MM.1S (cell line): ENCODE data around the gene SERPINA3.

Experiments used
- DNase-seq: peaks from one replicate; pipeline ENCODE4 v3.0.0-alpha.2; 2015
- H2AFZ ChIP-seq: fragments of 300-600 bp; sonication (generic); 2 replicates; pipeline ENCODE4 v1.6.0; 2016; ENCODE audit warnings: antibody characterized with exemption, low read length
- H3F3A ChIP-seq: fragments of 300-600 bp; sonication (generic); 2 replicates; pipeline ENCODE4 v1.6.1; 2016; ENCODE audit warnings: mild to moderate bottlenecking, antibody characterized with exemption, low read length, moderate library complexity, mixed read lengths; ENCODE audit not compliant: insufficient read depth
- H3K27ac ChIP-seq: fragments of 300-600 bp; sonication (generic); 2 replicates; pipeline ENCODE4 v1.5.1; 2016; ENCODE audit warnings: mild to moderate bottlenecking, low read length
- H3K27me3 ChIP-seq: fragments of 300-600 bp; sonication (generic); replicated peaks from 2 replicates; pipeline ENCODE4 v1.6.0; 2016; ENCODE audit warnings: low read length; ENCODE audit not compliant: insufficient read depth
- H3K36me3 ChIP-seq: fragments of 300-600 bp; sonication (generic); replicated peaks from 2 replicates; pipeline ENCODE4 v1.6.1; 2016; ENCODE audit warnings: mild to moderate bottlenecking, low read length, mixed read lengths; ENCODE audit not compliant: insufficient read depth
- H3K4me1 ChIP-seq: fragments of 300-600 bp; sonication (generic); 2 replicates; pipeline ENCODE4 v1.6.1; 2016; ENCODE audit warnings: low read length, mixed read lengths
- H3K4me2 ChIP-seq: fragments of 300-600 bp; sonication (generic); 2 replicates; pipeline ENCODE4 v1.6.0; 2016; ENCODE audit warnings: low read depth, low read length
- H3K4me3 ChIP-seq: fragments of 300-600 bp; sonication (generic); 2 replicates; pipeline ENCODE4 v1.5.1; 2016; ENCODE audit warnings: low read length, mixed read lengths
- H3K79me2 ChIP-seq: fragments of 300-600 bp; sonication (generic); 2 replicates; pipeline ENCODE4 v1.6.1; 2016; ENCODE audit warnings: mixed run types, low read length, mixed read lengths
- H3K9ac ChIP-seq: fragments of 300-600 bp; sonication (generic); 2 replicates; pipeline ENCODE4 v1.6.1; 2016; ENCODE audit warnings: low read length, mixed read lengths
- H3K9me2 ChIP-seq: fragments of 300-600 bp; sonication (generic); replicated peaks from 2 replicates; pipeline ENCODE4 v1.6.1; 2016; ENCODE audit warnings: mild to moderate bottlenecking, low read length, mixed read lengths; ENCODE audit not compliant: insufficient read depth
- H3K9me3 ChIP-seq: fragments of 300-600 bp; sonication (generic); replicated peaks from 2 replicates; pipeline ENCODE4 v1.6.1; 2016; ENCODE audit warnings: mild to moderate bottlenecking, low read length, mixed read lengths; ENCODE audit not compliant: insufficient read depth
- H4K20me1 ChIP-seq: fragments of 300-600 bp; sonication (generic); 2 replicates; pipeline ENCODE4 v1.6.1; 2016; ENCODE audit warnings: mild to moderate bottlenecking, low read length, moderate library complexity, mixed read lengths; ENCODE audit not compliant: insufficient read depth
- CTCF ChIP-seq: fragments of 300-600 bp; sonication (generic); IDR thresholded peaks from 2 replicates; pipeline ENCODE4 v1.5.1; 2016; ENCODE audit warnings: antibody characterized with exemption, low read length, mixed read lengths
- EZH2 ChIP-seq: fragments of 300-600 bp; sonication (generic); optimal IDR thresholded peaks from 2 replicates; pipeline ENCODE3; 2017; ENCODE audit warnings: low read depth, mild to moderate bottlenecking, antibody characterized with exemption, low read length, mixed read lengths
- EZH2phosphoT487 ChIP-seq: fragments of 300-600 bp; sonication (generic); IDR thresholded peaks from 2 replicates; pipeline ENCODE4 v1.6.1; 2018; ENCODE audit warnings: antibody characterized with exemption, low read length

Gene SERPINA3

GRCh38 chr14:94570440-94570839, 41.8 kb upstream of the SERPINA3 start:
- H3K79me2 ChIP-seq = no peaks in the 10 kb centered on the region
- no peak overlapping the region for H3K4me2 ChIP-seq
- H3K36me3 ChIP-seq = no peaks in the 10 kb centered on the region
- no peak for TF ChIP-seq CTCF
- no peak for TF ChIP-seq EZH2phosphoT487
- no peak for TF ChIP-seq EZH2
- H3K27me3 ChIP-seq = no peaks in the 10 kb centered on the region
- no peak overlapping the region for H3K4me3 ChIP-seq
- H3K27ac ChIP-seq = no peak overlapping the region
- DNase-seq = no peak
- no peaks in the 10 kb centered on the region for H4K20me1 ChIP-seq
- no peaks in the 10 kb centered on the region for H3F3A ChIP-seq
- no peaks in the 10 kb centered on the region for H3K4me1 ChIP-seq
- H3K9ac ChIP-seq = no peak overlapping the region
- no peak overlapping the region for H2AFZ ChIP-seq
- no peaks in the 10 kb centered on the region for H3K9me2 ChIP-seq
- no peaks in the 10 kb centered on the region for H3K9me3 ChIP-seq

- no peaks in the 10 kb centered on the region for H3K4me1 ChIP-seq
- no peaks in the 10 kb centered on the region for H3K36me3 ChIP-seq
- H3K27ac ChIP-seq = no peak overlapping the region
- no peak for DNase-seq
- TF ChIP-seq CTCF (no peak), EZH2 (no peak), EZH2phosphoT487 (no peak)
- H3K27me3 ChIP-seq = no peaks in the 10 kb centered on the region
- H3K4me2 ChIP-seq = no peak overlapping the region
- no peak overlapping the region for H3K4me3 ChIP-seq
- no peaks in the 10 kb centered on the region for H4K20me1 ChIP-seq
- H2AFZ ChIP-seq = no peak overlapping the region
- H3K79me2 ChIP-seq = no peaks in the 10 kb centered on the region
- H3K9me3 ChIP-seq = no peaks in the 10 kb centered on the region
- no peaks in the 10 kb centered on the region for H3K9me2 ChIP-seq
- H3F3A ChIP-seq = no peaks in the 10 kb centered on the region
- H3K9ac ChIP-seq = no peak overlapping the region
Observed at GRCh38 chr14:94571395-94571794, 40.8 kb upstream of the SERPINA3 start.

GRCh38 chr14:94571950-94572349, 40.2 kb upstream of the SERPINA3 start:
- no peak for TF ChIP-seq EZH2
- no peak for TF ChIP-seq EZH2phosphoT487
- no peak for TF ChIP-seq CTCF
- no peak for DNase-seq
- Histone ChIP-seq H3K9ac (no peak overlapping the region), H3K36me3 (no peaks in the 10 kb centered on the region), H3K4me2 (no peak overlapping the region), H3K27me3 (no peaks in the 10 kb centered on the region), H3K9me3 (no peaks in the 10 kb centered on the region), H3K79me2 (no peaks in the 10 kb centered on the region), H3K4me1 (no peaks in the 10 kb centered on the region), H3F3A (no peaks in the 10 kb centered on the region), H4K20me1 (no peaks in the 10 kb centered on the region), H2AFZ (no peak overlapping the region), H3K9me2 (no peaks in the 10 kb centered on the region), H3K27ac (no peak overlapping the region), H3K4me3 (no peak overlapping the region)
